HG02973 (cell line): ENCODE results near the gene BANF2.
"Not testable (repeated sequence)": the region's sequence is repeated elsewhere in the genome, so short reads cannot be mapped to it uniquely, and the experiment has no call there.

Source experiments
- ATAC-seq: cut with Tn5 transposase; IDR thresholded peaks from one replicate; pipeline ENCODE4 v1.9.1; 2021; ENCODE audit warnings: moderate library complexity; ENCODE audit not compliant: unreplicated experiment

Gene BANF2

DNA sequence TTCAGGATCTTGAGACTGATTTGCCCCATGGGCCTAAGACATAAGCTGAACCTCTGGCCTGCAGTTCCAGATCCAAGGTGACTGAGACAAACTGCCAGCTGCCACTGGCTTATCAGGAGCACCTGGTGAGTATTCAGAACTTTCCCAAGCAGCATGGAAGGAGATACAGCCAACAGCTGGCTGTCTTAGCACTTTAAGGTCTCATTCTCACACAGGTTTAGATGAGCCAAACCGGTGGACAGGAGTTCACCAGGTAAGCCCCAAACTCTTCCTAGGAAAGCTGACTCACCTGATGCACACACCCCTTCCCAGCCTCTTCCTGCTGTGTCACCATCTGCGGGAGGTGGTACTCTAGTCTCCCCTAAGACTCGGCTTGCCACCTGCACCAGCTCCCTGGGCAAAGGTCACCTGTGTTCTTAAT is at the start of gene BANF2:
TSS of gene BANF2 (plus strand) at position 36 of the 421 bp plus-strand sequence. CDS start 25,060 bp downstream, outside the sequence.
- no peak for ATAC-seq

DNA sequence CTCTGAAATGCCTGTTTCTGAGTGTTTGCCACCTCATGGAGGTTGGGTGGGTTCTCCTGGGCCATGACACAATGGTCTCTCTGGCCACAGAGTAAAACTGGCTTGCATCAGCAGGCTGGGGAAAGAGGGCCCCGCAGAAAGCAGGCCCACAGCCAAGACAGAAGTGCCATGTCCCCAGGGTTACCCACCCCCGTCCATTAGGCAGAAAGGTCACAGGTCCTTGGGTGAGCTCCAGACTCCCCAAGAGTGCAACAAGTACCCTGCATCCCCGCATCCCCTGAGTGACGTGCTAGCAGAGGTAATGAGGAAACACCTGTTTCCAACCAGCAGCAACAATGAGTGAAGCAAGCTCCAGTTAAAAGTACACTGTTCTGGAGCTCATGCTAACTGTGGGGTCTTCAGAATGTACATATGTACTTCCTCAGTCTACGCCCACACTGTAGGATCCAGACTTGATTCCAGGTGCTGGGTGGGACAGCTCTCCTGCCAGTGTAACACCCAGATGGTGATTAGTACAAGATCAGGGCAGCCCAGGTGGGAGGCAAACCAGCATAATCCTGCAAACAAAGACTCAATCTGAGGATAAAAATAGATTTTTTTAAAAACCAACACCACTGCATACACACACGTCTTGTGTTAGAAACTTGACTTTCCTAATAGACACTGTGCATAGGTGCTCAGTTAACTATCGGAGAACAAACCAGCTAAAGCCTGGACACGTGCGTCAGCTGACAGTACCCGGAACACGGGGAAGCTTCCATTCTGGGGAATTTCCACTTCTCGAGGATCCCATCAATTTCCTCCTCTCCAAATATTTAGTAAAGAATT is 49.3 kb upstream of the BANF2 start:
- ATAC-seq, result no peak

DNA sequence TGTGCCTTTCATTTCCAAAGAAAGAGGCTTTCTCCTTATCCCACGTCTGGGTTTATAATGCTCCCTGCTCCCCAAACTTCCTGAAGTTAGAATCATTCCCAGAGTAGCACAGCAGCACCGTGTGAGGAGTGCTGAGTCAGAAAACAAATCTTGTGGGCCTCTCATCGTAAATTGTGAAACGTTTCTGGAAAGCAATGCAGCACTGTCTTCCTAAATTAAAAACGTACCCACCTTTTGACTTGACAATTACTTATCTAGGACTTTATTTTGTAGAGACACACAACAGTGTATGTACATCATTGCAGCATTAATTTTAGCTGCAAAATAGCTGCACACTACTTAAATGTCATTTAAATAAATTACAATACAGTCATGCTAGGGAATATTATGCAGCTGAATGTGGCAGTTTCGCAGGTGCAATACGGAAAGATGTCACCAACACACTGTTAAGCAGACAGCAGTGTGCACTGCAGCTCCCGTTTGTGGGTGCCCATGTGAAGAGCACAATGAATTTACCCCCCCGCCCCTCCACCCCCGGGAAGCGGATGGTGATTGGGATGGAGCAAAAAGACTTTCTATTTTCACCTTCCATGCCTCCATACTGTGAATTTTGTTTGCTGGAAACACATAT is 48.5 kb upstream of the BANF2 start:
- no peak for ATAC-seq

DNA sequence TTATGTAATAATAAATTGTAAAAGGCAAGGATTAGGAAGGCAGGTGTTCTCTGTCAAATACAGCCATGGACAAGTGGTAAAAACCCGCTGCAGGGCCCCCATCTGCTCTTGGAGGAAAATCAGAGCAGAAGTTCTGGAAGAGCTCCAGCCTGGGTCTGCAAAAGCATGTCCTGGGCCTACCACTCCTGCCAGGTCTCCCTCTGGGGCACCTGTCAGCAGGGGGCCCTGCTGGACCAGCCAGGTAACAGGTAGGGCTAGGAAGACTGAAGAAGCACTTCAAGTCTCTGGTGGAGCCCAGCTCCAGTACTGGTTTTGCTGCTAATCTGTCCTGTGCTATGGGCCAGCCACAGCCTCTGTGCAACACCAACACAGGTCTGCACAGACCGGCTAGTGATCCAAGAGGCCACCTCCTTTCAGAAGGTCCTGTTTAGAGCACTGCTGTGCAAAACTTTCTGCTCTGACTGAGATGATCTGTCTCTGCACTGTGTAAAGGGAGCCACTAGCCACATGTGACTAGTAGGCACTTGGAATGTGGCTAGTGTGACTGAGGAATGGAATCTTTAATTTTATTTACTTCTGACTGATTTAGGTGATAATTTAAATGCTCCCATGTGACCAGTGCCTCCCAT is 47.9 kb upstream of the BANF2 start:
- ATAC-seq, result no peak

DNA sequence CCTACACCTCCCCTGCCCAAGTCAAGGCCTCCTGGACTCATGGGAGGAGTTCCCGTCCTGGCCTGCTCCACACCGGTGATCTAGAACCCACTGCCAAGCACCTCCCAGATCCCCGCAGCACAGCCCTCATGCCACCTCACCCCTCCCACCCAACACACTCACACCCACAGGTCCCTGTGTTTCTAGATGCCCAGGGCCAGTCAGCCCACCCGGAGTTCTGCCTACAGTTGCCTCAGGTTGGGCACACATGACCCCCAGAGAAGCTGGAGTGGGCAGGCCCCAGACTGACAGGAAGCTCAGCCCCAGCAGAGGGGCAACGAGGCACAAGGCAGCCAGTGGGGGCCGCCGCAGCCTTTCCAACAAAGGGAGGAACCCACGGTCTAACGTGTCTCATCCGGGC is 47.4 kb upstream of the BANF2 start:
- ATAC-seq, result no peak

DNA sequence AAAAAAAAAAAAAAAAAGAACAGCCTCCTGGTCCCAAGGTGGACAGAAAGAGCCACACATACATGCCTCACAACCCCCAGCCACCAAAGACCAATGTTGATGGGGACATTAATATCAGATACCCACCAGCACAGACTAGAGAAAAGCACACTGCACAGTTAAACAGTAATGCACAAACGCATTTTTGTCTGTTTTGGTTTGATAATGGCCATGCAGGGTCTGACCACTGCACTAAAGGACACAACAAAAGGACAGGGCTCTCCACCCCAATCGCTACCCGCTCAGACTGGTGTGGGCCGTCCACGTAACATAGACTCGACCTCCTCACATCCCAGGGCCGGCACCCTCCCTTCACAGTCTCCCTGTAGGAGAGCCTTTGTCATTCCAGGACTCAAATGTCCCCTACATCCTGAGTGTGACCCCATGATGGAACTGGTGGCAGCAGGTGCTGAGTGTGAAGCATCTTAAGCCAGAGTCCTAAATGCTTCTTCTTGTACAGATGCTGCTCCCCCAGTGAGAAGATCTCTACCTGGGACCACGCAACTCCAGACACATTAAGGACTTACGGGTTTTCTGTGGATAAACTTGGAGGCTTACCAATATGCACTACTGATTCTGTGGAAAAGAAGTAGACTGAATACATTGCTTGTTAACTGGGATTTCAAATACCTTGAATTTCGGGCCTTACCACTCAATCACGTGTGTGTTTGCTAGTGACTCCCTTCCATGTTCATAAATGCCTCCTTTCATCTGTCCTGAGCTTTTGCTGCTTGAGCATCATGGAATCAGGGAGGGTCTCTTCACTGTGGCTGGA is 45.7 kb upstream of the BANF2 start:
- ATAC-seq, result no peak

DNA sequence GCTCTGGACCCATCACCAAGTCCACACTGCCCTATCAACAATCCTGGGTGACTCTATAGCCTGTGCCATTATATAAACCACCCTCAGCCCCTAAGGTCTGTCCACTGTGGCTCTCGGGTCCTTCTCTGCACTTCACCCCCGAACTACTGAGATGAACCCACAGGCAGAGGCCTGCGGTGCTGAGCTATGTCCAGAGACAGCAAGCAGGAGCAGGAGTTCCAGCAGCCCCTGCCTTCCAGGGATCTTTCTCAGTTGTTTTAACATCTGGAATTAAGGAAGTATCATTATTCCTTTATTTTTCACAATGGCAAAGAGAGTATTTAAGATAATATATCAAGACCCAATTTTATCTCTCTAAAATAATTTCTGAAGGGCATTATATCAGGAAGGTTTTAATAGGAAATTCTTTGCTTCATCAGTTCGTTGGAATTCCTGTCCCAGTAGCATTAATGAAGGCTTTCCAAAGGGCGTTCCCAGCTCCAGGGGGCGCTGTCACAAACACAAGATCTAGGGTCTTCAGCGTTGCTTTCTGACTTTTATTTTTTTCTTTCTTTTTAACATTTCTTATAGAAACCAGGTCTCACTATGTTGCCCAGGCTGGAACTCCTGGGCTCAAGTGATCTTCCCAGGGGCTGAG is 45.0 kb upstream of the BANF2 start:
- ATAC-seq, result no peak

DNA sequence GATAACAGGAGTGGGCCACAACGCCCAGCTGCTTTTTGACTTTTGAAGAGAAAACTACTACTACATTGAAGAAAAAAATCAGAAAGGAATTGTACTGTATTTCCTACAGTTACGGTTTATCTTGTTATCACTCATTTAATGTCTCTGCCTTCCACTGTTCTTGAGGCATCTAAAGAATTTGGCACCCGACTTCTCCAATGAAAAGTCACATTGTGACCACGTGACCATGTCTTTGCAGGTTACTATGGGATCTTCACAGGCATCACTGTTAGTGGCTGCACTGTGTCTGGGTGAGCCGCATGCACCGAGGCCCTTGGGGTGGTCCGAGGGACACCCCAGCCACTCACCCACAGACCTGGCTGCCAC is 44.5 kb upstream of the BANF2 start:
- no peak for ATAC-seq

DNA sequence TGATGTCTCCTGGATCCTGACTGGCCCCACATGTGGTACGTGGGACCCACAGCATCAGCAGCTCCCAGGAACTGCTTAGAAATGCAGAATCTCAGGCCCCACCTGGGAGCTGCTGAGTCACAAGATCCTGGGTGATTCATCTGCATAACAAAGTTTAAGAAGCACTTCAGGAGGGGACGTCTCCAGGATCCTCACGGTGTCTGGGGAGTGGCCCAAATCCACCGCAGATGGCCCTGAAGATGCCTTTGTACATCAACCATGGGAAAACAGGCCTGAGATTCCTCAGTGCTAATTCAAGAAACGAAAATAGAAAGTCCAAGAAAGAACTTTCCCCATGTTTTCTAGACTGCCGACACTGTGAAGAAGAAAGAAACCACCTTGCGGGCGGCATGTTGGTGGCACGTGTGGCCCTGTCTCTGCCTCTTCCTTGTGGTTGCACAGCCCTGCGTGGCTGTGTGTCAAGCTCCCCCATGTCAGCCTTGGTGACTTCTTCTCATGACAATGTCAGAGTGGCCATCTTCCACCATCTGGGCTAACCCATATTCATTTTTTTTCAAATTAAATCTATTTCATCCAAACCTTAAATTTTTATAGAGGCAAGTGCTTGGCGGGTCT is 43.8 kb upstream of the BANF2 start:
- no peak for ATAC-seq

DNA sequence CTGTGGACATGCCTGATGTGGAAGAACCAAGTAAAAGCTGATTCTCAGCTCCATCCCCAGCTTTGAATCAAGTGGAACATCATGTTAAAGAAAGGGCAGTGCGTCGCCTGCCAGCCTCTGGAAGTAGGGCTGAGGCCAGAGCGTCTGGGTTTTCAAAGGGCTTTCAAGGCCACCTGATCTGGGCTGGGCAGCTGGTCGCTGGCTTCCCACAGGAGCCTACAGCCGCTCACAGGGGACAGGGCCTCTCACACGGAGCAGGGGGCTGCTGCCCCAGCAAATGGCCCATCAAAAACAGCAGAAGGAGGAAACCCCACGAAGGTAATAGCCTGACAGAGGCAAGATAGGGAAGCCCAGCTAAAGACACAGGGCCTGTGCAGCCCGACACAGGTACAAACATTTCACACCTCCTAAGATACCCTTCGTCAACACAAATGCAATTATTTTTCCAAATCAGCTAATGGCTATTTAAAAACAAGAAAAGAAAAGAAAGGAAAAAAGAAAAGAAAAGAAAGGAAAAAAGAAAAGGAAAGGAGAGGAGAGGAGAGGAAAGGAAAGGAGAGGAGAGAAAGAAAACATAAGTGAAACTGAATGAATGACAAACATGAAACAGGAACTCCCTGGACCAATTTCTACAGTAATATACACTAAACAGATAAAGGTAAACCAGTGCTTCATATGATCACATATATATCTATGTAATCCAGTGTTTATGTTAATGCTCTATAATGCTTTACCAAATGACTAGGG is 42.5 kb upstream of the BANF2 start:
- no peak for ATAC-seq

DNA sequence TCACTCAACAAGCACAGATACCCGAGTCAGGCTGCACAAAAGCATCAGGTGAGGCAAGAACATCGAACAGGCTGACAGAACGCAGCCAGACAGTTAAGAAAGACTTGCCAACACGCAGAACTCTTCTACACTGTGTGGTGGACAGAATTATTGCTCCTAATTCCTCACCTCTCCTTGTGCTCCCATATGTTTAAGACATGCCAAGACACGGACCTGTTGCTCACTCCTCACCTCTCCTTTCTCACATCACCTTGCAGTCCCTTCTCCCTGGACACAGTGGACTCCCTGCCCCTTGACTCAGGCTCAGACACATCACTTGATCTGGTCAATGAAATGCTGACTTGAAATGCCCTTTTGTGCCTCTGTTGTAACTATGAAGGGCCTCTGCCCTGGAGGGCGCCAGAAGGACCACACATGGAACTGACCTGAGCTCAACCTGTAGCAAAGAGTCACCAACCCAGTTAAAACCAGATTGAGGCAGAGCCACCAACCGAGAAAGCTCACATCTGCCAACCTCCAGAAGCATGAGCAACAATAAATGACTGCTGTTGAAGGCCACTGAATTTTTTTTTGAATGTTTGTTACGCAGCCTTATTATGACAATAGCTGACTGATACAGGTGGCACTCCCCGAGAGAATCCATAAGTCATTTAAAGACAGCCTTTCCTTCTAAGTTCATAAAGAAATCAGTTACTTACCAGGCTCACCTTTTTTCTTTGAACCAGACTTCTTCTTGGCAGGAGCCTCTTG is 41.7 kb upstream of the BANF2 start:
- ATAC-seq, result no peak

DNA sequence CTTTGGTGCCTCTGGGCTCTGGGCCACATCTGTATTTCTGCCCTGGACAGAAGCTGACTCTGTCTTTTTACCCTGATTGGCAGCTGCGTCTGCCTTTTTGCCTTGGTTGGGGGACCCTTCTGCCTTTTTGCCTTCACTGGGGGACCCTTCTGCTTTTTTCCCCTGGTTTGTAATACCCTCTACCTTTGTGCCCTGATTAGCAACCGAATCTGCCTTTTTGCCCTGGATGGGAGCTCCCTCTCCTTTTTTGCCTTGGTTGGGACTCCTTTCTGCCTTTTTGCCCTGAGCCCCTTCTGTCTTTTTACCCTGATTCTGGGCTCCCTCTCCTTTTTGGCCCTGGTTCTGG is 41.1 kb upstream of the BANF2 start:
- ATAC-seq, result no peak

DNA sequence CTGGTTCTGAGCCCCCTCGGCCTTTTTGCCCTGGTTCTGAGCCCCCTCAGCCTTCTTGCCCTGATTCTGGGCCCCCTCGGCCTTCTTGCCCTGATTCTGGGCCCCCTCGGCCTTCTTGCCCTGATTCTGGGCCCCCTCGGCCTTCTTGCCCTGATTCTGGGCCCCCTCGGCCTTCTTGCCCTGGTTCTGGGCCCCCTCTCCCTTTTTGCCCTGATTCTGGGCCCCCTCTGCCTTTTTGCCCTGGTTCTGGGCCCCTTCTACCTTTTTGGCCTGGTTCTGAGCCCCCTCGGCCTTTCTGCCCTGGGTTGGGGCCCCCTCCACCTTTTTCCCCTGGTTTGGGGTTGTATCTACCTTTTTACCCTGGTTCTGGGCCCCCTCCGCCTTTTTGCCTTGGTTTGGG is 40.4 kb upstream of the BANF2 start:
- not testable (repeated sequence) for ATAC-seq

DNA sequence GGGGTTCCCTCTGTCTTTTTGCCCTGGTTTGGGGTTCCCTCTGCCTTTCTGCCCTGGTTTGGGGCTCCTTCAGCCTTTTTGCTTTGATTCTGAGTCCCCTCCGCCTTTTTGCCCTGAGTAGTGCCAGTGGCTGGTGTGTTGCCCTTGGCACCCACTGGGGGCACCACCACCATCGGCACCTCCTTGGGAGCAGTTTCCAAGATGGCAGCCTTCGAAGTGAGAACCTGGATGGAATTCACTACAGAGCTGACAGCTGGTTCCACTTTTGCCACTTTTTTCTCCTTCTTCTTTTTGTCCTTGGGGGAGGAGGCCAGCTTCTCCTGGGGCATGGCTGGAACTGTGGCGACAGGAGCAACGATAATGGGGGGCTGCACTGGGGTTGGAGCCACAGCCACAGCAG is 40.0 kb upstream of the BANF2 start:
- ATAC-seq, result no peak

DNA sequence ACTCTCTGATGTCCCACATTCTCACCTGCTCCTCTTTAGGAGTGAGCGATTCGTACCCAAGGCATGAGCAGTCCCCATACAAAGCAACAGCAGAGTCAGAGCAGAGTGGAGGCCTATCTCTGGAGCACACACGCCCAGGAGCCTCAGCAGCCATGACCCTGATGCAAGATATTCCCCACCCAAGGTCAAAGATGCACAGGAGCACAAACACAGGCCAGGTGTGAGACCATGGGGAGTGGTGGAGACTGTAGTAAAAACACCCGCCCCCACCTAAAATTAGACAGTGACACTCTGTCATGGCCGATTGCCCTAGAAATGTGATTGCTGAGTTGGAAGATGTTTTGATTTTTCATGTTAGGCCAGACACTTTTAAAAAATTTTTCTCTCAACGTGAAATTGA is 39.1 kb upstream of the BANF2 start:
- no peak for ATAC-seq

DNA sequence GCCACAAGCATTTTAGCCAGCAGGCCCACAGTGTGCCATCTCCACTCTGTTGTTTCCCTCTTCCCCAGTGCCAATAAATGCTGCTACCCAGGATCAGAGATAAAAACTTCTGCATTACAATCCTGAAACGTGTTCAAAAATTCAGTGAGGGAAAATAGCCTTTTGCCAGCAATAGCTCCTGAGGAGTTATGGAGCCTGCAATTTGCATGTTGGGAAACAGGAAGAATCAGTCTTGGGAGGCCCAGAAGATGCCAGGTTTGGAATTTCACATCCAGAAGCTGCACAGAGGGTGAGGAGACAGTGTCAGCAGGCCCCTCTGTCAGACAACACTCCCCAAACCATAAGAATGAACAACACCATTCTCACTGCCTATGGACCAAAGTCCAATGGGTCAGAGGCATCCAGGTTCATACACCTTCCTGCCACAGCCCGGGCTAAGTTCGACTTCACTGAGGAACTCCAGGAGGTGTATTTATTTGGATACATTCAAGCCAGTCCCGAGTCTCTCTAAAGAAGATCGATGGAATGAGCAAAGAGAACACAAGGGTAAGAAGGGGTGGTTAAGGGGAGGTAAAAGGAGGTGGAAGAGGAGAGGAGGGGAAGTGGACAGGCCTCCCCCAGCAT is 38.5 kb upstream of the BANF2 start:
- ATAC-seq, result no peak

DNA sequence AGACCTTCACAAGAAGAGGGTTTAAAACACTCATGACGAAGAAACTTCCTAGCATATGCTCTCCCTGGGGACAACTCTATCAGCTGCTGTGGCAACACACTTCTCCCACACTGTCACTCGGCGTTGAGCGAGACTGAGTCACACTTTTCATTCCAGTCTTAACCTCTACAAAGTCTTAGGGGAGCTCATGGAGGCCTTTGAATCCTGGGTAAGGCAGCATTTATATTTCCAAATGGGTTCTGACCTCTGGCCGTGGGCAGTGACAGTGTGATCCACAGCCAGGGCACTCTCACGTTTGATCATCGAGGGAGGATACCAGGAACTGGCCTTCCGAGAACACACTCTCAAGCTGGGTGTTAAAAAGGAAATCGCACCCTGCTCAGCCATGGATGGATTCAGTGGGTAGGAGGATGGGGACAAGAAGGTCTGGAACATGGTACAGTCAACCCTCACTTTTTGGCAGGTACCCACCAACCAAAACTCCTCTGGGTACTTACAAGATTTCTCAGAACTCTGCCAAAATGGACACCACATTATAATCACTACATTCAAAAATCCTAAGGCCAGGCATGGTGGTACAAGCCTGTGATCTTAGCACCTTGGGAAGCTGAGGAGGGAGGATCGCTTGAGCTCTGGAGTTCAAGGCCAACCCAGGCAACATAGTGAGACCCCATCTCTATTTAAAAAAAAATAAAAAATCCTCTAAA is 37.3 kb upstream of the BANF2 start:
- no peak for ATAC-seq

DNA sequence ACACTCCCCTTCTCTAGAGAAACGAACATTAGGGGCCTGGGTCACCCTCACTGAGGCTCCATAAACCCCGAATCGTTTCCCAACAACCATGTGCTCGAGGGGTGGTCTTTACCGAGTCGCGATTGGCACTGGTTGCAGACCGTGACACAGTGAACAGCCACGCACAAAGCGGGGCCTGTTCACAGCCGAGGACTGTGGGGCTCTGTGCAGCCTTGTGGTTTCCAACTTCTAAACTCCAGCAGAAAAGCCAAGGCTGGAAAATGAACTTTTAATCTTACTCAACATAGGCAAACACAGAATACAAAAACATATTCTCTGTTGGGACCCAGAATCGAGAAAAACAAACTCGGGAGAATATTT is 36.7 kb upstream of the BANF2 start:
- no peak for ATAC-seq
